HEK293 (cell line): ENCODE data around the gene MSANTD1.

Experiments used
- YY1 ChIP-seq: fragments of 450-650 bp; formaldehyde crosslinking; IDR thresholded peaks from 2 replicates; pipeline ENCODE4 v1.5.1; 2018; ENCODE audit warnings: missing biosample characterization, missing genetic modification characterization
- ZNF792 ChIP-seq: fragments of 450-650 bp; formaldehyde crosslinking; IDR thresholded peaks from 2 replicates; pipeline ENCODE4 v1.5.1; 2016; ENCODE audit warnings: missing biosample characterization, missing genetic modification characterization
- TF ChIP-seq, protein P1 (sequence below): fragments of 450-650 bp; formaldehyde crosslinking; IDR thresholded peaks from 2 replicates; pipeline ENCODE4 v1.5.1; 2016; ENCODE audit warnings: missing biosample characterization, missing genetic modification characterization

DNA sequence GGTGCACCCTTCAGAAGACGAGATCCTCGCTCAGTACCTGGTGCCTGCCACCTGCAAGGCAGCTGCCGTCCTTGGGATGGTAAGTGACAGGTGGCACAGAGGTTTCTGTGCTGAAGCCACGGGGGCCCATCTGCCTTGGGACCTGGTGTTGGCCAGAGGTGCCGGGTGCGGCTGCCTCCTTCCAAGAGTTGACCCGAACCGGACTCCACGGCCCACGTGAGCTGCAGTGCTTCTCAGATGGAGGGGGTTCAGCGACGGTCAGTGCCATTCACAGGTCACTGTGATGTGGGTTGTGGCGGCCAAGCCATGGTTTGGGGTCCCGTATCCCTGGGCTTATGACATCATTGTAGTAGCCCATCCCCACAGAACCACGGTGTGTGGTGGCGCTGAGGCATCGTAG is 19.0 kb upstream of the MSANTD1 start:
- TF ChIP-seq ZNF792 (no peak), YY1 (tag by site-specific recombination) (no peak)
- TF ChIP-seq, protein P1, sequence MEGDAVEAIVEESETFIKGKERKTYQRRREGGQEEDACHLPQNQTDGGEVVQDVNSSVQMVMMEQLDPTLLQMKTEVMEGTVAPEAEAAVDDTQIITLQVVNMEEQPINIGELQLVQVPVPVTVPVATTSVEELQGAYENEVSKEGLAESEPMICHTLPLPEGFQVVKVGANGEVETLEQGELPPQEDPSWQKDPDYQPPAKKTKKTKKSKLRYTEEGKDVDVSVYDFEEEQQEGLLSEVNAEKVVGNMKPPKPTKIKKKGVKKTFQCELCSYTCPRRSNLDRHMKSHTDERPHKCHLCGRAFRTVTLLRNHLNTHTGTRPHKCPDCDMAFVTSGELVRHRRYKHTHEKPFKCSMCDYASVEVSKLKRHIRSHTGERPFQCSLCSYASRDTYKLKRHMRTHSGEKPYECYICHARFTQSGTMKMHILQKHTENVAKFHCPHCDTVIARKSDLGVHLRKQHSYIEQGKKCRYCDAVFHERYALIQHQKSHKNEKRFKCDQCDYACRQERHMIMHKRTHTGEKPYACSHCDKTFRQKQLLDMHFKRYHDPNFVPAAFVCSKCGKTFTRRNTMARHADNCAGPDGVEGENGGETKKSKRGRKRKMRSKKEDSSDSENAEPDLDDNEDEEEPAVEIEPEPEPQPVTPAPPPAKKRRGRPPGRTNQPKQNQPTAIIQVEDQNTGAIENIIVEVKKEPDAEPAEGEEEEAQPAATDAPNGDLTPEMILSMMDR (tag by site-specific recombination) = no peak
